ENCODE data around the gene ADGRA1.
"Not testable (repeated sequence)": the region's sequence is repeated elsewhere in the genome, so short reads cannot be mapped to it uniquely, and the experiment has no call there.

ADGRA1 gene

GRCh38 chr10:133169173-133169947, 81.6 kb downstream of the ADGRA1 start:
- no peak for TF ChIP-seq CTCF (IDR thresholded peaks at IDR 0.05; ENCODE audit: low read depth, low read length)
- no peak for DNase-seq (ENCODE audit: low read depth, low spot score)
- in situ Hi-C loops (cut with HindIII; ENCODE audit: low sequenced_read_pairs): no loop called here
- no peak overlapping the region for H3K4me3 ChIP-seq (ENCODE audit: low read depth, low read length)

GRCh38 chr10:133170092-133170491, 82.4 kb downstream of the ADGRA1 start:
- H3K4me3 ChIP-seq (ENCODE audit: low read depth, low read length): no peak overlapping the region
- no peak for TF ChIP-seq CTCF (IDR thresholded peaks at IDR 0.05; ENCODE audit: low read depth, low read length)
- no peak for DNase-seq (ENCODE audit: low read depth, low spot score)
- in situ Hi-C loops (cut with HindIII; ENCODE audit: low sequenced_read_pairs): no loop called here

GRCh38 chr10:133173860-133174640, 86.3 kb downstream of the ADGRA1 start:
- no peak for DNase-seq (ENCODE audit: low read depth, low spot score)
- TF ChIP-seq CTCF (IDR thresholded peaks at IDR 0.05; ENCODE audit: low read depth, low read length): no peak
- no peak overlapping the region for H3K4me3 ChIP-seq (ENCODE audit: low read depth, low read length)
- in situ Hi-C loops (cut with HindIII; ENCODE audit: low sequenced_read_pairs): no loop called here

GRCh38 chr10:133174689-133175263, 87.1 kb downstream of the ADGRA1 start:
- in situ Hi-C loops (cut with HindIII; ENCODE audit: low sequenced_read_pairs): no loop called here
- no peak for TF ChIP-seq CTCF (IDR thresholded peaks at IDR 0.05; ENCODE audit: low read depth, low read length)
- no peak overlapping the region for H3K4me3 ChIP-seq (ENCODE audit: low read depth, low read length)
- no peak for DNase-seq (ENCODE audit: low read depth, low spot score)

- in situ Hi-C loops (cut with HindIII; ENCODE audit: low sequenced_read_pairs); H3K4me3 ChIP-seq (ENCODE audit: low read depth, low read length); DNase-seq (ENCODE audit: low read depth, low spot score): not testable (repeated sequence)
Measured at GRCh38 chr10:133175624-133176023, 87.9 kb downstream of the ADGRA1 start.

- in situ Hi-C loops (cut with HindIII; ENCODE audit: low sequenced_read_pairs): no loop called here
- no peak for TF ChIP-seq CTCF (IDR thresholded peaks at IDR 0.05; ENCODE audit: low read depth, low read length)
- DNase-seq (ENCODE audit: low read depth, low spot score): no peak
- no peak overlapping the region for H3K4me3 ChIP-seq (ENCODE audit: low read depth, low read length)
Measured at GRCh38 chr10:133176546-133176945, 88.8 kb downstream of the ADGRA1 start.

Data from astrocyte of the spinal cord (primary cell).